WTC11 (cell line): Measurements from ENCODE around the gene SLAMF1. TPM values are rescaled to one million over a fixed set of nuclear protein-coding genes. Genes with fewer than 3 reads are reported as not detected.

ENCODE experiments used
- ATAC-seq: fragments of 200-7000 bp; cut with Tn5 transposase; 2 replicates; pipeline ENCODE4 v1.10.0; 2021; ENCODE audit warnings: mild to moderate bottlenecking, moderate library complexity
- CTCF ChIA-PET: fragments of 300-600 bp; sonication (Branson Sonifier 250); formaldehyde crosslinking; loops from one replicate; lab custom pipeline; 2021; ENCODE audit warnings: antibody characterized with exemption; lab: Charles Lee
- POLR2A ChIA-PET: fragments of 350-600 bp; sonication (Branson Sonifier 250); formaldehyde crosslinking; loops from one replicate; lab custom pipeline; 2021; ENCODE audit warnings: antibody characterized with exemption; lab: Charles Lee
- DNase-seq: peaks from one replicate; pipeline ENCODE4 v3.0.0; 2021; ENCODE audit warnings: low spot score
- H3K27ac Mint-ChIP-seq: 2 replicates; pipeline ENCODE4 v1.8.0; 2021; ENCODE audit warnings: mixed read lengths
- H3K27me3 Mint-ChIP-seq: 2 replicates; pipeline ENCODE4 v1.8.0; 2021; ENCODE audit warnings: low read depth, mild to moderate bottlenecking, moderate library complexity, mixed read lengths
- H3K36me3 Mint-ChIP-seq: 2 replicates; pipeline ENCODE4 v1.8.0; 2021; ENCODE audit warnings: mixed read lengths
- H3K4me1 Mint-ChIP-seq: 2 replicates; pipeline ENCODE4 v1.8.0; 2022; ENCODE audit warnings: mixed read lengths
- H3K4me3 Mint-ChIP-seq: 2 replicates; pipeline ENCODE4 v1.8.0; 2021; ENCODE audit warnings: mild to moderate bottlenecking, moderate library complexity, mixed read lengths
- H3K9me3 Mint-ChIP-seq: 2 replicates; pipeline ENCODE4 v1.8.0; 2021; ENCODE audit warnings: mixed read lengths
- AR ChIP-seq: fragments of 250-450 bp; sonication (Bioruptor Pico); IDR thresholded peaks from 2 replicates; pipeline ENCODE4 v1.9.0; 2021; ENCODE audit warnings: mild to moderate bottlenecking
- ATF1 ChIP-seq: sonication (generic); formaldehyde crosslinking; IDR thresholded peaks from 2 replicates; pipeline ENCODE4 v1.8.1; 2023; ENCODE audit warnings: mild to moderate bottlenecking, moderate library complexity, missing genetic modification reagents
- CBFB ChIP-seq: sonication (generic); formaldehyde crosslinking; IDR thresholded peaks from 2 replicates; pipeline ENCODE4 v1.8.1; 2022; ENCODE audit warnings: mild to moderate bottlenecking, low read depth, missing genetic modification reagents
- CDX4 ChIP-seq: fragments of 250-450 bp; sonication (Bioruptor Pico); IDR thresholded peaks from 2 replicates; pipeline ENCODE4 v1.9.0; 2021; ENCODE audit warnings: moderate library complexity, mild to moderate bottlenecking, inconsistent platforms, borderline replicate concordance
- CTCF ChIP-seq: fragments of 200-600 bp; IDR thresholded peaks from 2 replicates; pipeline ENCODE4 v1.8.0; 2022; ENCODE audit warnings: antibody characterized with exemption
- E2F4 ChIP-seq: sonication (generic); formaldehyde crosslinking; IDR thresholded peaks from 2 replicates; pipeline ENCODE4 v1.8.1; 2022; ENCODE audit warnings: low read depth, mild to moderate bottlenecking, moderate library complexity, missing genetic modification reagents, borderline replicate concordance
- E2F5 ChIP-seq: sonication (generic); formaldehyde crosslinking; IDR thresholded peaks from 2 replicates; pipeline ENCODE4 v1.8.1; 2022; ENCODE audit warnings: mild to moderate bottlenecking, moderate library complexity, missing genetic modification reagents
- ERG ChIP-seq: fragments of 250-450 bp; sonication (Bioruptor Pico); IDR thresholded peaks from 2 replicates; pipeline ENCODE4 v1.8.0; 2021; ENCODE audit warnings: mild to moderate bottlenecking
- GRHL2 ChIP-seq: fragments of 250-450 bp; sonication (Bioruptor Pico); IDR thresholded peaks from 2 replicates; pipeline ENCODE4 v1.8.0; 2022; ENCODE audit warnings: mild to moderate bottlenecking, moderate library complexity; ENCODE audit not compliant: insufficient replicate concordance, severe bottlenecking
- IRF2 ChIP-seq: sonication (generic); formaldehyde crosslinking; IDR thresholded peaks from 2 replicates; pipeline ENCODE4 v1.8.0; 2022; ENCODE audit warnings: low read depth, missing genetic modification reagents, borderline replicate concordance
- MLX ChIP-seq: sonication (generic); formaldehyde crosslinking; IDR thresholded peaks from 2 replicates; pipeline ENCODE4 v1.8.1; 2023; ENCODE audit warnings: mild to moderate bottlenecking, missing genetic modification reagents, moderate library complexity
- NFATC4 ChIP-seq: fragments of 250-450 bp; sonication (Bioruptor Pico); IDR thresholded peaks from 2 replicates; pipeline ENCODE4 v1.9.0; 2021; ENCODE audit warnings: mild to moderate bottlenecking
- NFYB ChIP-seq: sonication (generic); formaldehyde crosslinking; conservative IDR thresholded peaks from 2 replicates; pipeline ENCODE4 v1.8.0; 2022; ENCODE audit warnings: low read depth, missing genetic modification reagents
- NR1H2 ChIP-seq: sonication (generic); formaldehyde crosslinking; IDR thresholded peaks from 2 replicates; pipeline ENCODE4 v1.9.0; 2021; ENCODE audit warnings: mild to moderate bottlenecking, moderate library complexity, missing genetic modification reagents
- SMAD3 ChIP-seq: sonication (generic); formaldehyde crosslinking; IDR thresholded peaks from 2 replicates; pipeline ENCODE4 v1.8.0; 2022; ENCODE audit warnings: missing genetic modification reagents, mild to moderate bottlenecking, borderline replicate concordance
- SMAD4 ChIP-seq: sonication (generic); formaldehyde crosslinking; IDR thresholded peaks from 2 replicates; pipeline ENCODE4 v1.8.0; 2022; ENCODE audit warnings: mild to moderate bottlenecking, missing genetic modification reagents
- TEAD1 ChIP-seq: sonication (generic); formaldehyde crosslinking; IDR thresholded peaks from 2 replicates; pipeline ENCODE4 v1.8.0; 2022; ENCODE audit warnings: mild to moderate bottlenecking, missing genetic modification reagents
- TP53 ChIP-seq: sonication (generic); formaldehyde crosslinking; IDR thresholded peaks from 2 replicates; pipeline ENCODE4 v1.8.1; 2023; ENCODE audit warnings: mild to moderate bottlenecking, missing genetic modification reagents
- ZNF219 ChIP-seq: sonication (generic); formaldehyde crosslinking; IDR thresholded peaks from 2 replicates; pipeline ENCODE4 v1.8.0; 2023; ENCODE audit warnings: missing genetic modification reagents, mild to moderate bottlenecking, borderline replicate concordance
- ZNF317 ChIP-seq: sonication (generic); formaldehyde crosslinking; IDR thresholded peaks from 2 replicates; pipeline ENCODE4 v1.8.1; 2023; ENCODE audit warnings: low read depth, mild to moderate bottlenecking, moderate library complexity, missing genetic modification reagents, borderline replicate concordance
- ZNF423 ChIP-seq: fragments of 250-450 bp; sonication (Bioruptor Pico); IDR thresholded peaks from 2 replicates; pipeline ENCODE4 v2.1.2; 2022; ENCODE audit warnings: mild to moderate bottlenecking, moderate library complexity
- ZSCAN18 ChIP-seq: fragments of 250-450 bp; sonication (Bioruptor Pico); IDR thresholded peaks from 2 replicates; pipeline ENCODE4 v2.1.2; 2022; ENCODE audit warnings: mild to moderate bottlenecking, moderate library complexity
- total RNA-seq: library from RNA; stranded (reverse); gene quantifications from 3 replicates; pipeline ENCODE4 v1.2.3, GENCODE V29; 2021

The SLAMF1 gene
- total RNA-seq, 1 experiment from 2014 or later: 0.15 TPM

GRCh38 chr1:160579216-160579701 lies 67.6 kb downstream of the SLAMF1 start, which contains the start of gene CD84:
TSS of gene CD84 (minus strand) at chr1:160579496. CDS start at chr1:160579437, 59 bp downstream.
- ChIA-PET CTCF (no interaction called here), POLR2A (no interaction called here)
- H3K9me3 Mint-ChIP-seq: peaks cover 15% of the 10 kb centered on the region
- H3K4me3 Mint-ChIP-seq: no peak within 1 kb of the TSS
- TF ChIP-seq ZNF423: no peak
- no peak for TF ChIP-seq ZSCAN18
- TF ChIP-seq ATF1: no peak
- no peak for TF ChIP-seq NFATC4 (CRISPR knock-in tag)
- no peak for TF ChIP-seq ZNF219
- TF ChIP-seq NFYB (CRISPR knock-in tag): no peak
- no peak for TF ChIP-seq NR1H2 (CRISPR knock-in tag)
- no peak for TF ChIP-seq CTCF
- no peak for TF ChIP-seq SMAD3 (CRISPR knock-in tag)
- TF ChIP-seq E2F5 (CRISPR knock-in tag): no peak
- H3K36me3 Mint-ChIP-seq: no peaks in the 10 kb centered on the region
- ATAC-seq: no peak
- H3K27ac Mint-ChIP-seq: no peak within 1 kb of the TSS
- H3K4me1 Mint-ChIP-seq: no peaks in the 10 kb centered on the region
- peaks cover 5% of the 10 kb centered on the region; the same call in 1 of the 2 replicates for H3K27me3 Mint-ChIP-seq
- DNase-seq: no peak

- H3K27ac Mint-ChIP-seq: no peak overlapping the region
- peaks cover 9% of the 10 kb centered on the region for H3K9me3 Mint-ChIP-seq
- no peak for ATAC-seq
- ChIA-PET POLR2A (no interaction called here), CTCF (no interaction called here)
- DNase-seq: no peak
- H3K27me3 Mint-ChIP-seq: peaks cover 5% of the 10 kb centered on the region; the same call in 1 of the 2 replicates
- H3K4me1 Mint-ChIP-seq: no peaks in the 10 kb centered on the region
- H3K36me3 Mint-ChIP-seq: no peaks in the 10 kb centered on the region
- H3K4me3 Mint-ChIP-seq: no peak overlapping the region
- TF ChIP-seq GRHL2 (CRISPR knock-in tag) (no peak), TP53 (CRISPR knock-in tag) (no peak), CBFB (no peak), ERG (CRISPR knock-in tag) (no peak), IRF2 (no peak), ATF1 (no peak), TEAD1 (CRISPR knock-in tag) (no peak), E2F4 (no peak), ZNF317 (CRISPR knock-in tag) (no peak), AR (CRISPR knock-in tag) (no peak), SMAD4 (CRISPR knock-in tag) (no peak), MLX (CRISPR knock-in tag) (no peak), CDX4 (CRISPR knock-in tag) (no peak)
Measured at GRCh38 chr1:160578525-160579191, 68.2 kb downstream of the SLAMF1 start.
